Measurements from ENCODE around the gene TRIM7.
"Not testable (repeated sequence)": the region's sequence is repeated elsewhere in the genome, so short reads cannot be mapped to it uniquely, and the experiment has no call there.

The TRIM7 gene

DNA sequence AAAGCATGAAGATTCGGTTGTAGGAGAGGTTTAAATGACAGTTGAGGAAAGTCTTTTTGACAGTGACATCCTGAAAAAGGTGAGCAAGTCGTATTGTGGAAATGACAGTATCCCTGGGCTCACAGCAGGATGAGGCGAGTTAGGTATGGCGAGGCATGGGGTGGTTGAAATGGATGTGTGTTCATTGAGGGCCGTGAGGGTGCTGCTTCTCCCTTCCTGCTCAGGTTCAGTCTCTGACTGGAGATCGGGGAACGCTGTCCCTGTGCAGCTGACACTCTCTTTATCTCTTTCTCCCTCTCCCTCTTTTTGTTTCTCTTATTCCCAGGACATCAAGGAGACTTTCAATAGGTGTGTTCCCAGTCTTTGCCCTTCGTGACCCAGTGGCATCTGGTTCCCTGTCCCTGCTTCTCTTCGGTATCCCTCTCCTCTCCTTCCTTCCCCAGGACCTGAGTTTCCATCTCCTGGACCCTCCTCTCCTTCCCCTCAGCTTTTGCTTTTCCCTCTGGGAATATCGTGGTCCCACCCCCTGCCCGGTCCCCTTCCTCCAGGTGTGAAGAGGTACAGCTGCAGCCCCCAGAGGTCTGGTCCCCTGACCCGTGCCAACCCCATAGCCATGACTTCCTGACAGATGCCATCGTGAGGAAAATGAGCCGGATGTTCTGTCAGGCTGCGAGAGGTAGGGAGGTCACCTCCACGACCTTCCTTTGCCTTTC, 28.2 kb upstream of the TRIM7 start:
- no peak for DNase-seq (ENCODE audit: low read depth)

DNA sequence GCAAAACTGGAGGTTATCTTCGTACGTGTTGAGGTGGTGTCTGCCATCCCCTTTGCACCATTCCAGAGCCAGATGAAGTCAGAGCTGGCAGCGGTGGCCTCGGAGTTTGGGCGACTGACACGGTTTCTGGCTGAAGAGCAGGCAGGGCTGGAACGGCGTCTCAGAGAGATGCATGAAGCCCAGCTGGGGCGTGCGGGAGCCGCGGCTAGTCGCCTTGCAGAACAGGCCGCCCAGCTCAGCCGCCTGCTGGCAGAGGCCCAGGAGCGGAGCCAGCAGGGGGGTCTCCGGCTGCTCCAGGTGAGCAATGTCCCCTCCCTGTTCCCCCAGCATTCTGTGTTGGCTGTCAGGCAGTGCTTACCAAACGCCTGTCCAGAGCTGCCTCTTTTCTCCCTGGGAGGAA, 27.6 kb upstream of the TRIM7 start:
- no peak for DNase-seq (ENCODE audit: low read depth)

DNA sequence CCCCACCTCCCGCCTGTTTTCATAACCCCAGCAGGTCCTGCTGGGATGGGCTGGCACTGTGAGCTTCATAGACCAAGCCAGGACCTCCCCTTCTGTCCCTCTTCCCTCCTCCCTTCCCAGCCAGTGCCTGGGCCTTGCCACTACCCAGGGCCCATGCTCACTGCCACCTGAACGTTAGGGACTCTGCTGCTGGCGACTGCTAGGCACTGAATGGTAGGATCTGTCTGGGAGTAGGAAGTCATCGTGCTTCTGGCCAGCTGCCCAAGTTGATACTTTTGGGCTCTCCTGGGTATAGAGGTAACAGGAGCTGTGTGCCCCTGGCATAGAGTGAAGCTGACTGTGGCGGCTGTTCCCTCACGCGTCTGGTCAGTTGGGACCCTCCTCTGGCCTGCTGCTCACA, 26.4 kb upstream of the TRIM7 start:
- DNase-seq (ENCODE audit: low read depth): no peak

DNA sequence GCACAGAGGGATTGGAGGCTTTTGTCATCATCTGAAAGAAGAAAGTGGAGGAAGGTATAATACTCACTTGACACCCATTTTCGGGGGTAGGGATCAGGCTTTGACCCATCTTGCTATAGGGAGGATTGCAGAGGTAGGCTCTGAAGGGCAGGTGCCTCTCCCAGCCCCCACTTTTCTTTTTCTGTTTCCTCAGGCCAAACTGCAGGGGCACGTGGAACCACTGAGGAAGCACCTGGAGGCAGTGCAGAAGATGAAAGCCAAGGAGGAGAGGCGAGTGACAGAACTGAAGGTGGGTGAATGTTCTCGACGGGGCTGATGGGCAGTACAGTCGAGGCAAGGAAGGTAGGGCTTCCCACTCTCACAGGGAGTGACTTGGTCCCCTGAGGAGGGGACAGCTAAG, 25.6 kb upstream of the TRIM7 start:
- no peak for DNase-seq (ENCODE audit: low read depth)

DNA sequence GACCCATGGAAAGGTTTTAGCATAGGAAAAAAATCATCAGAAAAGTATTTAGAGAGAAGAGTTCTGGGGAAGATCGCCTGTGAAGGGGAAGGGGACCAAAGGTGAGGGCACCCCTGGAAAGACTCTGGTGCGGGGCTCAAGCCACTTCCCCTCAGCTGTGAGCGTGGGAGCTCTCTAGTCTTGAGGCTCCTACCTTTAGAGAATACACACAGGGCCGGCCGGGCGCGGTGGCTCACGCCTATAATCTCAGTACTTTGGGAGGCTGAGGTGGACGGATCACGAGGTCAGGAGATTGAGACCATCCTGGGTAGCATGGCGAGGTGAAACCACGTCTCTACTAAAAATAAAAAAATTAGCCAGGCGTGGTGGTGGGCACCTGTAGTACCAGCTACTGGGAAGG, 25.0 kb upstream of the TRIM7 start:
- no peak for DNase-seq (ENCODE audit: low read depth)

DNA sequence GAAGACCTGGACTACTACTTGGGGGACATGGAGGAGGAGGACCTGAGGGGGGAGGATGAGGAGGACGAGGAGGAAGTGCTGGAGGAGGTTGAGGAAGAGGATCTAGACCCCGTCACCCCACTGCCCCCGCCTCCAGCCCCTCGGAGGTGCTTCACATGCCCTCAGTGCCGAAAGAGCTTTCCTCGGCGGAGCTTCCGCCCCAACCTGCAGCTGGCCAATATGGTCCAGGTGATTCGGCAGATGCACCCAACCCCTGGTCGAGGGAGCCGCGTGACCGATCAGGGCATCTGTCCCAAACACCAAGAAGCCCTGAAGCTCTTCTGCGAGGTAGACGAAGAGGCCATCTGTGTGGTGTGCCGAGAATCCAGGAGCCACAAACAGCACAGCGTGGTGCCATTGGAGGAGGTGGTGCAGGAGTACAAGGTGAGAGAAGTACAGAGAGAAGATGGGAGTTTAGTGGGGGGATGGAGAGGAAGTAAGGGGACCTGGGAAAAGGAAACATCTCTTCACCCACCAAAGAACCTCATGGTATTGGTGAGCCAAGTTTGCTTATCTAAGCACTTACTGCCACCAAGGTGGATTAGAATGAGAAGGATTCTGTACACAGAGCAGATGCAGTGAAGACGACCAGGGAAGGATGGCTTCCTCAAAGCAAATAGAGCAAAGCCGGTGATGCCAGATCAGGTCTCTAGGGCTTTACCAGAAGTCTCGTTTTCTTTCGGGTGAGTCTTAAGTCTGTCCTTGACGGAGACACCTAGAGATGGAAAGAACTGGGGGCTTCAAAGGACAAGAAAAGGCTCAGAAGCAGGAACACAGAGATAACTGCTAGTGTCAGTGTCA, 19.6 kb upstream of the TRIM7 start:
- no peak for DNase-seq (ENCODE audit: low read depth)

DNA sequence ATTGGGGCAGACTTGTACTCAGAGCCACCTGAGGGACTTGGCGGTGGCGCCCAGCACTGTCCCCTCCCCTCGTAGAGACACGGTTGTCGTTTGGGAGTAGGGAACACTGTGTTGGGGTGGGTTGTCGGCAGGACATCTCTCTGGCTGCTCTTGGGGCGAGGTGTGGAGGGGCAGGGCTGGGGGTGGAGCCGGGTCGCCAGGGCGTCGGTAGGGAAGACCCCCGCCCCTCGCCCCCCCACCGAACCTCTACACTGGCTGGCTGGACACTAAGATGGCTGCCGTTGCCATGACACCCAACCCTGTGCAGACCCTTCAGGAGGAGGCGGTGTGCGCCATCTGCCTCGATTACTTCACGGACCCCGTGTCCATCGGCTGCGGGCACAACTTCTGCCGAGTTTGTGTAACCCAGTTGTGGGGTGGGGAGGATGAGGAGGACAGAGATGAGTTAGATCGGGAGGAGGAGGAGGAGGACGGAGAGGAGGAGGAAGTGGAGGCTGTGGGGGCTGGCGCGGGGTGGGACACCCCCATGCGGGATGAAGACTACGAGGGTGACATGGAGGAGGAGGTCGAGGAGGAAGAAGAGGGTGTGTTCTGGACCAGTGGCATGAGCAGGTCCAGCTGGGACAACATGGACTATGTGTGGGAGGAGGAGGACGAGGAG, 18.9 kb upstream of the TRIM7 start:
- no peak for DNase-seq (ENCODE audit: low read depth)

DNA sequence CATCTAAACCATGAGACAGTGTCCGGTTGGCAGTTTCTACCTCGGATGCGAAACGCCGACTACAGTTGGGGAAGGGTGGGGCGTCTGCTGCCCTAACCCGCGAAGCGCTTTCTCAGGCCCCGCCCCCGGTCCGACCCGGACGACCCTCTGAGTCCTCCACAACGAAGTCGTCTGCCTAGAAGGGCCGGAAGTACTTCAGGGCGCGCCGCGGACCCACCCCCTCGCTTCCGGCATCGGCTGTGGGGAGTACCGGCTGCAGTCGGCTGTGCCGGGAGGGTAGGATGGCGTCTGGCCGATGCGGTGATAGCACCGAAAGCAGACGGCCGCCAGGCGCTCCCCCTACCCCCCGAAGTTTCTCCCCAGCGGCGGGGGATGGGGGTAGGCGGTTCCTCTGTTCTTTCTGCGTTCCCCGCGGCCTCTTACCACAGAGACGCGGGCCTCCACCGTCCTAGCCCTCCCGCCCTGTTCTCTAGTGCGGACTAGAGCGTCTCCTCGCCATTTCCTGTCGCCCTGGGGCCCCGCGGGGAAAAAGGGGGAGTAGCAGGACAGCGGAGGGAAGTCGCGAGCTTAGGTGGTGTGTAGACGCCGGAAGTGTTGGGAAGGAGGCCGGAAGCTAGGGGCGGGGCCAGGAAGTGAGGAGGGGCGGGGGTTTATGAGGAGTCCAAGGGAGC, 18.2 kb upstream of the TRIM7 start, which contains the start of gene TRIM41:
TSS of gene TRIM41 (plus strand) at position 224 of the 671 bp plus-strand sequence. CDS start 719 bp downstream, outside the sequence.
- peak; percentile 91 for DNase-seq (ENCODE audit: low read depth)

DNA sequence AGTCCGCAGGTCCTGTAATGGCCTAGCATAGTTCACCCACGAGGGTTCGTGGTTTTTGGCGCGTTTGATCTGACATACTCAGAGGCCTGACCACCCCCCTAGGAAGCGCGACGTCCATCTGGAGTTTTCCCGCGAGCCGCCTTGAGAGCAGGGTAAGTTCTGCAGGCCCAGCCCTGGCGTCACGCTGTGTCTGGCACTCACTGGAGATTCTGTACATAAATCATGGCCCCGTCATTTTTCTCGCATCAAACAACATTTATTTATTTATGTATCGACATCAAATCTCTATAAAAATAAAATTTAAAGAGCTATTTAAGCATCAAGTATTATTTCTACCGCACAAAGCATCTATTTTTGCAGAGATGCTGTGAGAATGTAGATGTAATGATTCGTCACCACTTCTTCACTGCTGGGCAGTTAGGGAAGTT, 17.6 kb upstream of the TRIM7 start:
- DNase-seq (ENCODE audit: low read depth): no peak

DNA sequence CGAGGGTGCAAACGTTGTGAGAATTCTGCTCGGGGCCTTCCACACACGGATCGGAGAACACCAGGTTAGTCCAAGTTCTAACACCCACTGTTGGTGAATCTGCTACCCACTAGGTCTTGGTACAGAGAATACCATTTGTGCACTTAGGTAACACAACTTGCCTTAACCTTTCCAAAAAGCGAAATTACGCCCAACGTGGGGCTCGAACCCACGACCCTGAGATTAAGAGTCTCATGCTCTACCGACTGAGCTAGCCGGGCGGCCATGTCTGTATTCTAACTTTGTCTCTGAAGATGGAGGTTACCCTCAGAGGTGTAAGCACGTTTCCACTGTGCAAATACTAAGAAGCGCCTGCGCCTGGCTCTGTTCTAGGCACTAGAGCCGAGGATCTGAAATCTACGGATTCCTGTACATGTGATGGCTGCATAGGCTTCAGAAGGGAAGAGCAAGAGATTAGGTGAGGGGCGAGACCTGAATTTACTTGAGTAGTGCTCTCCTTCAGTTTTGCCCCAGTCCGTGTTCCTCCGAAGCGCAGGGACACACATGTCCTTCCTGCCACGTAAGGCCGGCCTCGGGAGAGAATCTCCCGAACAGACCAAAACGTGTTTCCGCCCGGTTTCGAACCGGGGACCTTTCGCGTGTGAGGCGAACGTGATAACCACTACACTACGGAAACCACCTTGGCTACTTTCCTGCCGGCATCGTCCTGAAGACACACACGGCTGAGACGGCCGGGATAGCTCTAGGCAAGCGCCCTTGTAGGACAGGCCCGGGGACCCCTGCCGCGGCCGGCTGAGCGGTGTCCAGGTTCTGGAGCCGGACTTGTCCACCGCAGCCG, 17.0 kb upstream of the TRIM7 start:
- peak; percentile 100 for DNase-seq (ENCODE audit: low read depth)

DNA sequence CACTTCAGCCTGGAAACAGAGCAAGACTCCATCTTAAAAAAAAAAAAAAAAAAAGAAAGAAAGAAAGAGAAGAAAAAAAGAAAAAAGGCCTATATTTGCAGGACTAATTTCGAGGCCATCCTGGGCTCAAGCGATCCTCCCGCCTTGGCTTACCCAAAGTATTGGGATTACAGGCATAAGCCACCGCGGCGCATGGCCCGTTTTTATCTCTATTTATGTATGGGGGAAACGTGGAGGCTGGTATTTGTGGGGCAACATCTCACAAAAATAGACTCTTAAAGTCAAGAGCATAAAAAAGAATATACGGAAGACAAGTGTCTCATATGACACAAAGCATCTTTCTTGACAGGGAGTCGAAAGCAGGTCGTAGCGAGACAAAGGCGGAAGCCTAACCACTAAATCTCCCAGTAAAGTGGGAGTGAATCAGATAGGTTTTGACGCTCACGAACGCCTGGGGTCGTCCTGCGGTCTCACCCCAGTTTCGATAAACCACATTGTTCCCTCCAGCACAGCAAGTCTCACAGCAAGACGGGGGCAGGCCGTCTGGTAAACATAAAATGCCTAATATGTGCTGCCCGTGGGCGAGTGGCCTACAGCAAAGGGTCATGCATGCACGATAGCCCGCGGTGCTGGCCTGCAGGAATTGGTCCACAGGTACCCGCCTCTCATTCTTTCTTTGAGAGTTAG, 16.3 kb upstream of the TRIM7 start:
- no peak for DNase-seq (ENCODE audit: low read depth)

DNA sequence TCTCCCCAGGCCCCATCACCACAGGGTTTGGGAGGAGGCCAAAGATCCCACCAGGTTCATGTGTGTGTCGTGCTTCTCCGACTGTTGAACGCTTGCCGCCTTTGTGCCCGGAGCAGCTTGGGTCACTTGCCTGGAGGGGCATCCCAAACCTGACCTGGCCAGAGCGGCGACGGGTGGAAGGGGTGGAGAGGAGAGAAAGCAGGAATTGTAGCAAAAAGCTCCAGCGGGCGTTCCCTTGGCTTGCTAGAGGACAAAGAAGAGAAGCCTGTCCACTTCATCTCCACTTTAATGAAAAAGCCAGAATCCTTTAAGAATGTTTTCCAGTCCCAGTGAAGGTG, 15.2 kb upstream of the TRIM7 start:
- no peak for DNase-seq (ENCODE audit: low read depth)

DNA sequence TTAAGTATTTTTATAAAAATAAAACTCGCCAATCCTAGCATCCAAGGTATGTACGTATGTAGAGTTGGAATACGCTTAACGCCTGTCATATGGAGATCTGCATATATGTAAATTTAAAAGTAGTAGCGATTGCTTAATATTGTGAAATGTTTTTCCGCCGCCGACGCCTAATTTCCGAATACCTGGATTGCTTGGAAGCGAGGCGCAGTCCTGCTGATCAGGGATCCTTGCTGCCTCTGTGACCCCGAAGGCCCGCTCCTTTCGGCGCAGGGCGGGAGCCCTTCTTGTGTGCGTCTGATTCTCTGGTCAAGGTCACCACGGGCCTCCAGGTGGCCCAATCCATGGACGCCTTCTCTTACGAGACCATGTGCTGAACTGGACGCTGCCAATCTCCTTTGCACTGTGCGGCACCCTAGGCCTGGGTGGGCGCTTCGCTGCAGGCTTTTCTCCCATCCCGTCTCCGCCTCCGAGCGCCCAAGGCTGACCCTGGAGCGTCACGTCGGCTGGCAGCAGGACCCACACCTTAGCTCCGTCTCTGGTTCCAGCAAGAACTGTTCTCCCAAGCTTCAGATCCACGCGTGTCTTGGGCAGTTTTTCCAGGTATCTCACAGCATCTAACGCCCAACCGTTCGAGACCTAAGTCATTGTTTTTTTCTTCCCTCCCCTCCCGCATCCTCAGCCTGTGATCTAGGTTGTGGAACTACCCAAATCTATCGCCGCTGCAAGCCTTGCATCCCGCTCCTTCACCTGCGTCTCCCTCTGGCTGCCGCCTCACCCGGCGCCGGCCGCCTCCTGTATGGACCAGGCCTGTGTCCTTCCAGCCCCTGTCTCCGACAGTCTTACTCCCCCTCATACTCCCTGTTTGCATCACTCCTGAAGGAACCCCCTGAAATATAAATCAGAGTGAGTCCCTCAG, 14.5 kb upstream of the TRIM7 start:
- no peak for DNase-seq (ENCODE audit: low read depth)

DNA sequence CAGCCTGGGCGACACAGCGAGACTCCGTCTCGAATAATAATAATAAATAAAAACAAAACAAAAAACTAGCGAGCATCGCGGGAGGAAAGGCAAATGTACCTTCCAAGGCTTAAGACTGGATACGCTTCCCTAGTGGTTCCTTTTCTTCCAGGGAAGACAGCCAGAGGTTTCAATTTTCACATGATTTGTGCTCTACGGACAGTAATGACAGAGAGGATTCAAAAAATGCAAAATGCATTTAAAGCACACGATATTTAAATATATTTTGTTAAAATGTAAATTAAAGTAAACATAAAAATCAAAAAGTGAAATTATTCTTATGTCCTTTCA, 13.8 kb upstream of the TRIM7 start:
- no peak for DNase-seq (ENCODE audit: low read depth)

DNA sequence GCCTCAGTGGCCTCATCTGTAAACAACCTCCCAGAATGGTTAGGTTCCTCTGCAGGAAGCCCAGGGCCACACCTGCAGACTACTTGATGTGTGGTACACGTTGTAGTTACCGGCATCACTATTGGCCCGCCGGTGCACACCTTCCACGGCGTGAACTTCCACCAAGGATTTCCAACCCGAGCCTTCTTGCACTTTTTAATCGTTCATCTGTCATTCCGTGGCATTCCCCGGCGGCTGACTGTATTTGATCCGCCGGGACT, 12.7 kb upstream of the TRIM7 start:
- no peak for DNase-seq (ENCODE audit: low read depth)

DNA sequence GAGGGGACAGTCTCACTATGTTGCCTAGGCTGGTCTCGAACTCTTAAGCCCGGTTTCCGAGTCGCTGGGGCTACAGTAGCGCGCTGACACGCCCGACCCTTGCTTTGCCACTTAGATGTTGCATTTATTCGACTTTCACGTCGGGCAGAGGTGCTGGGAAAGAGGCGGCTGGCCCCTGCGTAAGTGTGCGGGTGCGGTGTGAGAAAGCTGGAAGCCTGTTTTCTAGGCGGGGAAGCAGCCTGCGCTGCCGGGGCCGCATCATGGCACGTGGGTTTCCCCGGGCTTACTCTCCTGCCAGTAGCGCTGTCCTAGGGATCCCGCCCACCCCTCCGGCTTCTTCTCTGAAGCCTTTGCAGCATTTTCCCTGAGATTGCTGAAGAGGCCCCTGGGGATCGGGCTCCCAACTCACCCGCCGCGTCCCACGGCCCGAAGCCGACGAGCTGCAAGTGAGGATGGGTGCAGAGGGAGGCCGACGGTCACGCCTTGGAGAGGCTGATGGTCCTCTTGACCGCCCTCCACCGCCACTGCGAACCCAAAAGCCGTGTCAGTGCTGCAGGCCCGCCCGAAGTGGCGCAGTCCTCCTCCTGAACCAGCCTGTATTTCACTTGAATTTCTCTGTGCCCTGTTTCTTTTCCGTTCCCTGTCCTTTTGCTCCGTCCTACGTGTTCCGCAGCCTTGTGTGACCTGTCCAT, 12.3 kb upstream of the TRIM7 start:
- no peak for DNase-seq (ENCODE audit: low read depth)

DNA sequence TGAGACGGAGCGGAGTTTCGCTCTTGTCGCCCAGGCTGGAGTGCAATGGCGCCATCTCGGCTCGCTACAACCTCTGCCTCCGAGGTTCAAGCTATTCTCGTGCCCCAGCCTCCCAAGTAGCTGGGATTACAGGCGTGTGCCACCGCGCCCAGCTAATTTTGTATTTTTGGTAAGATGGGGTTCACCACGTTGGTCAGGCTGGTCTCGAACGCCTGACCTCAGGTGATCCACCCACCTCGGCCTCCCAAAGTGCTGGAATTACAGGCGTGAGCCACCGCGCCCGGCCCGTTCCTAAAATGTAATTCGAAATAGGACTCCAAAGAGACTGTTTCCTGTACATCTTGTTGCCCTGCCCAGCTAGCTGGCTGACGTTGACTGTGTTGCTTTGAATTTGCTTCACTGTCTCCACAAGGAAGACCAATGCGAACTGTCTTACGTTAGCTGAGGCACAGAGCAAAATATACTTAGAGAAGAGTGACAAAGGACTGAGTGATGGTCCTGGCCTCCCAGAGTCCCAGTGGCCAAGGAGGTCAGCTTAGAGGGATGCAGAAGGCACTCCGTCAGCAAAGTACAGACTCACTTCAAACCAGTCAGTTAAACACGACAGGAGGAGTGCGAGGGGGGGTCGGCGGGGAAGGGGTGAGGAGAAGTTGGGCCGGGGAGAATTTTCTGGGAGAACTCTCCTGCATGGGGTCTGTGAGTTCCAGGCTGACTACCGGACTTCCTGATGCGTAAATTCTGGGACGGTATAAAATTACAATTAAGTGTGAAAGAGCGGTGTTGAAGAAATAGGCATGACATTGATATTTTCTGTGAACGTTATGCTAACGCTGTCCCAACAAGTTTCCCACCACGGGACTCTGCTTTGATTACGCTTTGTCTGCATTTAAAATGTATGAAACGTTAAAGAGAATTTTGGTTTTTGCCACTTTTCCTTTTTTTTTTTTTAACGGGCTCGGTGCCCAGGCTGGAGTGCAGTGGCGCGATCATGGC, 11.3 kb upstream of the TRIM7 start:
- no peak for DNase-seq (ENCODE audit: low read depth)

DNA sequence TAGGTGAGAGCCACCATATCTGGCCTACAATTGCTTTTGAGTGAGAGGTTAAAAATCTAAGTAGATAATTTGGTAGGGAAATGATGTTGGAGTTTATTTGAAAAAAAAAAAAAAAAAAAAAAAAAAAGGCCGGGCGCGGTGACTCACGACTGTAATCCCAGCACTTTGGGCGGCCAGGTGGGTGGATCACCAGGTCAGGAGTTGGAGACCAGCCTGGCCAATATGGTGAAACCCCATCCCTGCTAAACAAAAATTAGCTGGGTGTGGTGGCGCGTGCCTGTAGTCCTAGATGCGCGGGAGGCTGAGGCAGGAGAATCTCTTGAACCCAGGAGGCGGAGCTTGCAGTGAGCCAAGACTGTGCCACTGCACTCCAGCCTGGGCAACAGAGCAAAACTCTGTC, 9.3 kb upstream of the TRIM7 start:
- not testable (repeated sequence) for DNase-seq (ENCODE audit: low read depth)

Measured in stimulated activated CD8-positive, alpha-beta memory T cell treated with anti-CD3 and anti-CD28 coated beads, Interleukin-15, amount 100 ng/mL, for 24 hours (primary cell).